GM19351 (cell line): ENCODE results near the gene TGFBR3.

Source experiments
- ATAC-seq: cut with Tn5 transposase; IDR thresholded peaks from one replicate; pipeline ENCODE4 v1.9.1; 2021; ENCODE audit warnings: mild to moderate bottlenecking, moderate library complexity; ENCODE audit not compliant: unreplicated experiment

Gene TGFBR3

GRCh38 chr1:91803847-91804545 lies 82.0 kb downstream of the TGFBR3 start:
- peak; percentile 78 for ATAC-seq

GRCh38 chr1:91803123-91803522 lies 82.8 kb downstream of the TGFBR3 start:
- ATAC-seq, result no peak

GRCh38 chr1:91801496-91802115 lies 84.3 kb downstream of the TGFBR3 start:
- ATAC-seq, result no peak

- ATAC-seq, result no peak
Measured at GRCh38 chr1:91799863-91800262, 86.1 kb downstream of the TGFBR3 start.

- ATAC-seq, result no peak
Measured at GRCh38 chr1:91799159-91799558, 86.8 kb downstream of the TGFBR3 start.

- ATAC-seq, result no peak
Measured at GRCh38 chr1:91798740-91799139, 87.2 kb downstream of the TGFBR3 start.

- ATAC-seq, result no peak
Measured at GRCh38 chr1:91798241-91798648, 87.7 kb downstream of the TGFBR3 start.

- no peak for ATAC-seq
Measured at GRCh38 chr1:91797164-91797563, 88.8 kb downstream of the TGFBR3 start.

GRCh38 chr1:91796390-91796654 lies 89.6 kb downstream of the TGFBR3 start:
- no peak for ATAC-seq

- ATAC-seq, result no peak
Measured at GRCh38 chr1:91795591-91796389, 90.2 kb downstream of the TGFBR3 start.

- ATAC-seq, result no peak
Measured at GRCh38 chr1:91793877-91794276, 92.1 kb downstream of the TGFBR3 start.

- ATAC-seq, result no peak
Measured at GRCh38 chr1:91793189-91793588, 92.8 kb downstream of the TGFBR3 start.

- ATAC-seq, result no peak
Measured at GRCh38 chr1:91792489-91793071, 93.4 kb downstream of the TGFBR3 start.

GRCh38 chr1:91791691-91792488 lies 94.1 kb downstream of the TGFBR3 start:
- ATAC-seq, result no peak

GRCh38 chr1:91791103-91791502 lies 94.8 kb downstream of the TGFBR3 start:
- ATAC-seq, result no peak

- no peak for ATAC-seq
Measured at GRCh38 chr1:91790392-91790791, 95.6 kb downstream of the TGFBR3 start.

- ATAC-seq, result no peak
Measured at GRCh38 chr1:91789273-91789997, 96.5 kb downstream of the TGFBR3 start.

GRCh38 chr1:91787919-91788318 lies 98.0 kb downstream of the TGFBR3 start:
- no peak for ATAC-seq

- no peak for ATAC-seq
Measured at GRCh38 chr1:91784616-91785015, 101.3 kb downstream of the TGFBR3 start.

- peak; percentile 87 for ATAC-seq
Measured at GRCh38 chr1:91784191-91784590, 101.8 kb downstream of the TGFBR3 start.
